MM.1S (cell line): ENCODE data around the gene DNPEP.

Experiments
- DNase-seq: peaks from one replicate; pipeline ENCODE4 v3.0.0-alpha.2; 2015
- H2AFZ ChIP-seq: fragments of 300-600 bp; sonication (generic); 2 replicates; pipeline ENCODE4 v1.6.0; 2016; ENCODE audit warnings: antibody characterized with exemption, low read length
- H3F3A ChIP-seq: fragments of 300-600 bp; sonication (generic); 2 replicates; pipeline ENCODE4 v1.6.1; 2016; ENCODE audit warnings: mild to moderate bottlenecking, antibody characterized with exemption, low read length, moderate library complexity, mixed read lengths; ENCODE audit not compliant: insufficient read depth
- H3K27ac ChIP-seq: fragments of 300-600 bp; sonication (generic); 2 replicates; pipeline ENCODE4 v1.5.1; 2016; ENCODE audit warnings: mild to moderate bottlenecking, low read length
- H3K27me3 ChIP-seq: fragments of 300-600 bp; sonication (generic); replicated peaks from 2 replicates; pipeline ENCODE4 v1.6.0; 2016; ENCODE audit warnings: low read length; ENCODE audit not compliant: insufficient read depth
- H3K36me3 ChIP-seq: fragments of 300-600 bp; sonication (generic); replicated peaks from 2 replicates; pipeline ENCODE4 v1.6.1; 2016; ENCODE audit warnings: mild to moderate bottlenecking, low read length, mixed read lengths; ENCODE audit not compliant: insufficient read depth
- H3K4me1 ChIP-seq: fragments of 300-600 bp; sonication (generic); 2 replicates; pipeline ENCODE4 v1.6.1; 2016; ENCODE audit warnings: low read length, mixed read lengths
- H3K4me2 ChIP-seq: fragments of 300-600 bp; sonication (generic); 2 replicates; pipeline ENCODE4 v1.6.0; 2016; ENCODE audit warnings: low read depth, low read length
- H3K4me3 ChIP-seq: fragments of 300-600 bp; sonication (generic); 2 replicates; pipeline ENCODE4 v1.5.1; 2016; ENCODE audit warnings: low read length, mixed read lengths
- H3K79me2 ChIP-seq: fragments of 300-600 bp; sonication (generic); 2 replicates; pipeline ENCODE4 v1.6.1; 2016; ENCODE audit warnings: mixed run types, low read length, mixed read lengths
- H3K9ac ChIP-seq: fragments of 300-600 bp; sonication (generic); 2 replicates; pipeline ENCODE4 v1.6.1; 2016; ENCODE audit warnings: low read length, mixed read lengths
- H3K9me2 ChIP-seq: fragments of 300-600 bp; sonication (generic); replicated peaks from 2 replicates; pipeline ENCODE4 v1.6.1; 2016; ENCODE audit warnings: mild to moderate bottlenecking, low read length, mixed read lengths; ENCODE audit not compliant: insufficient read depth
- H3K9me3 ChIP-seq: fragments of 300-600 bp; sonication (generic); replicated peaks from 2 replicates; pipeline ENCODE4 v1.6.1; 2016; ENCODE audit warnings: mild to moderate bottlenecking, low read length, mixed read lengths; ENCODE audit not compliant: insufficient read depth
- H4K20me1 ChIP-seq: fragments of 300-600 bp; sonication (generic); 2 replicates; pipeline ENCODE4 v1.6.1; 2016; ENCODE audit warnings: mild to moderate bottlenecking, low read length, moderate library complexity, mixed read lengths; ENCODE audit not compliant: insufficient read depth
- CTCF ChIP-seq: fragments of 300-600 bp; sonication (generic); IDR thresholded peaks from 2 replicates; pipeline ENCODE4 v1.5.1; 2016; ENCODE audit warnings: antibody characterized with exemption, low read length, mixed read lengths
- EZH2 ChIP-seq: fragments of 300-600 bp; sonication (generic); optimal IDR thresholded peaks from 2 replicates; pipeline ENCODE3; 2017; ENCODE audit warnings: low read depth, mild to moderate bottlenecking, antibody characterized with exemption, low read length, mixed read lengths
- EZH2phosphoT487 ChIP-seq: fragments of 300-600 bp; sonication (generic); IDR thresholded peaks from 2 replicates; pipeline ENCODE4 v1.6.1; 2018; ENCODE audit warnings: antibody characterized with exemption, low read length

The DNPEP gene

GRCh38 chr2:219384859-219385258 is 2.9 kb downstream of the DNPEP start:
- Histone ChIP-seq H4K20me1 (no peaks in the 10 kb centered on the region), H3K27ac (no peak overlapping the region), H3K4me1 (0 out of 2 replicates have a peak, but pooled peaks cover 4% of the 10 kb centered on the region), H3K9me3 (no peaks in the 10 kb centered on the region), H3F3A (peaks cover 5% of the 10 kb centered on the region), H2AFZ (no peak overlapping the region), H3K4me2 (no peak overlapping the region), H3K9ac (no peak overlapping the region), H3K9me2 (no peaks in the 10 kb centered on the region), H3K36me3 (peaks cover 8% of the 10 kb centered on the region; the same call in 1 of the 2 replicates), H3K4me3 (no peak overlapping the region), H3K27me3 (no peaks in the 10 kb centered on the region), H3K79me2 (peaks cover 17% of the 10 kb centered on the region)
- no peak for TF ChIP-seq EZH2phosphoT487
- TF ChIP-seq EZH2: no peak
- TF ChIP-seq CTCF: no peak
- no peak for DNase-seq

DNA sequence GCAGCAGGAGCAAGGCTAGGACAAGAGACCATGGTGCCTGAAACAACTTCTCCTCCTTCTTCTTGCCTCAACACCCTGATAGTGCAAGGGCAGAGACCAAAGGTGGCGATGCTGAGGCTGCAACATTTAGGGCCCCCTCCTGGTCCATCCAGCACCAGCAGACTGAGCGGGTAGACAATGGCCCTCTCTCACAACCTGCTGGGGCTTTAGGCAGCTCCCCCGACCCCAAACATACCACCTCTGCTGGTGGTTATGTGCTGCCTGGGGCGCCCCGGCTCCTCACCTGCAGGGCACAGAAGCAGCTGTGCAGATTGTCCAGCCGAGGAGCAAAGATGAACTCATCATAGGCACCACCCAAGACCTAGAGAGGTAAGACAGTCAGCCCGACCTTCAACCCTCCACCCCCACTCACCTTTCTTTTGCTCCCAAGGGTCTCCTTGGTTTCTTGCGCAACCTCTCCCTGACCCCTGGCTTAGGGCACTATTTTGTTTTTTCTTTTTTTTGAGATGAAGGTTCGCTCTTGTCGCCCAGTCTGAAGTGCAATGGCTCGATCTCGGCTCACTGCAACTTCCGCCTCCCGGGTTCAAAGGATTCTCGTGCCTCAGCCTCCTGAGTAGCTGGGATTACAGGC is 3.5 kb downstream of the DNPEP start:
- Histone ChIP-seq H3K27me3 (no peaks in the 10 kb centered on the region), H4K20me1 (no peaks in the 10 kb centered on the region), H3K4me1 (0 out of 2 replicates have a peak, but pooled peaks cover 4% of the 10 kb centered on the region), H3K79me2 (peaks cover 17% of the 10 kb centered on the region), H3K4me3 (no peak overlapping the region), H3K4me2 (no peak overlapping the region), H2AFZ (no peak overlapping the region), H3F3A (peaks cover 5% of the 10 kb centered on the region), H3K27ac (no peak overlapping the region), H3K36me3 (peaks cover 8% of the 10 kb centered on the region; the same call in 1 of the 2 replicates), H3K9ac (no peak overlapping the region), H3K9me2 (no peaks in the 10 kb centered on the region), H3K9me3 (no peaks in the 10 kb centered on the region)
- DNase-seq: no peak
- TF ChIP-seq CTCF (no peak), EZH2 (no peak), EZH2phosphoT487 (no peak)

DNA sequence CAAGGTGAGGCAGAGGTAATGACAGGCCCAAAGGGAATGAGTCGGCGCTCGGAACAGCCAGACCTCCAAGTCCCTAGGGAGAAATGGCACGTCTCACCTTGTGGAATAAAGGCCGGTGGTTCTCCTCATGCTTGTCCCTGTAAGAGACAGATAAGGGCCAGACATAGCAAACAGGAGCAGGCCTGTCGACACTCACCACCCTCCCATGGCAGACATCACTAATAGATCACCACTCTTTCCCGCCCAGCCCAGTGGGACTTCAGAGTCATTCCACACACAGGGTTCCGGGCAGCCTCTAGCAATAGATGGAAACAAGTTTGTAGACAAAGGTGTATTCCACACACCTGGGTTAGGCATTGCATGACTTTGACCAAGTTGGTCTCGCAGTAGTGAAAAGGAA is 6.3 kb downstream of the DNPEP start:
- Histone ChIP-seq H3K27ac (no peak overlapping the region), H3K36me3 (peaks cover 8% of the 10 kb centered on the region; the same call in 1 of the 2 replicates), H3K79me2 (peaks cover 8% of the 10 kb centered on the region), H3F3A (no peaks in the 10 kb centered on the region), H3K9ac (no peak overlapping the region), H3K4me2 (no peak overlapping the region), H3K9me2 (no peaks in the 10 kb centered on the region), H3K4me1 (no peaks in the 10 kb centered on the region), H3K9me3 (no peaks in the 10 kb centered on the region), H3K27me3 (no peaks in the 10 kb centered on the region), H3K4me3 (no peak overlapping the region), H4K20me1 (no peaks in the 10 kb centered on the region), H2AFZ (no peak overlapping the region)
- no peak for DNase-seq
- no peak for TF ChIP-seq EZH2phosphoT487
- no peak for TF ChIP-seq CTCF
- no peak for TF ChIP-seq EZH2
